OCI-LY1 (cell line): ENCODE results near the gene MAML1.

Source experiments
- H2AFZ ChIP-seq: fragments of 200-600 bp; sonication (generic), shearing (Covaris generic); 2 replicates; pipeline ENCODE4 v1.6.0; 2014; ENCODE audit warnings: antibody characterized with exemption, mild to moderate bottlenecking, low read length
- H3F3A ChIP-seq: fragments of 200-600 bp; sonication (generic), shearing (Covaris generic); 2 replicates; pipeline ENCODE4 v1.6.0; 2014; ENCODE audit warnings: mild to moderate bottlenecking, antibody characterized with exemption, low read length, moderate library complexity; ENCODE audit not compliant: insufficient read depth
- H3K27ac ChIP-seq: fragments of 200-600 bp; sonication (generic); 2 replicates; pipeline ENCODE4 v1.5.1; 2014; ENCODE audit warnings: low read length, mixed run types, mild to moderate bottlenecking, low read depth; ENCODE audit not compliant: poor library complexity, severe bottlenecking
- H3K27me3 ChIP-seq: fragments of 200-600 bp; sonication (generic); 2 replicates; pipeline ENCODE4 v1.6.0; 2014; ENCODE audit warnings: antibody characterized with exemption, mild to moderate bottlenecking, low read length, moderate library complexity; ENCODE audit not compliant: insufficient read depth
- H3K36me3 ChIP-seq: fragments of 200-600 bp; sonication (generic); 2 replicates; pipeline ENCODE4 v1.6.1; 2014; ENCODE audit warnings: mild to moderate bottlenecking, antibody characterized with exemption, low read length, moderate library complexity, mixed read lengths; ENCODE audit not compliant: insufficient read depth
- H3K4me1 ChIP-seq: fragments of 200-600 bp; sonication (generic); 2 replicates; pipeline ENCODE4 v1.5.1; 2014; ENCODE audit warnings: mild to moderate bottlenecking, low read length, moderate library complexity; ENCODE audit not compliant: insufficient read depth, severe bottlenecking
- H3K4me2 ChIP-seq: fragments of 200-600 bp; sonication (generic), shearing (Covaris generic); 2 replicates; pipeline ENCODE4 v1.6.1; 2014; ENCODE audit warnings: low read length
- H3K4me3 ChIP-seq: fragments of 200-600 bp; sonication (generic); 2 replicates; pipeline ENCODE4 v1.5.1; 2014; ENCODE audit warnings: low read length, low read depth, mild to moderate bottlenecking, mixed read lengths; ENCODE audit not compliant: poor library complexity, severe bottlenecking
- H3K79me2 ChIP-seq: fragments of 200-600 bp; shearing (Covaris generic); 2 replicates; pipeline ENCODE4 v1.6.1; 2016; ENCODE audit warnings: mixed run types, low read length, mixed read lengths; ENCODE audit not compliant: insufficient read depth
- H3K9ac ChIP-seq: fragments of 200-600 bp; sonication (generic), shearing (Covaris generic); 2 replicates; pipeline ENCODE4 v1.6.1; 2014; ENCODE audit warnings: mild to moderate bottlenecking, low read length, mixed read lengths
- H3K9me2 ChIP-seq: fragments of 200-600 bp; sonication (generic), shearing (Covaris generic); 2 replicates; pipeline ENCODE4 v1.6.1; 2014; ENCODE audit warnings: low read depth, mild to moderate bottlenecking, low read length, mixed read lengths
- H3K9me3 ChIP-seq: fragments of 200-600 bp; shearing (Covaris generic); 2 replicates; pipeline ENCODE4 v1.6.1; 2014; ENCODE audit warnings: low read length, mixed read lengths
- H4K20me1 ChIP-seq: fragments of 200-600 bp; sonication (generic), shearing (Covaris generic); 2 replicates; pipeline ENCODE4 v1.6.0; 2016; ENCODE audit warnings: mild to moderate bottlenecking, low read length; ENCODE audit not compliant: insufficient read depth
- EZH2 ChIP-seq: fragments of 200-600 bp; sonication (generic), shearing (Covaris generic); IDR thresholded peaks from 2 replicates; pipeline ENCODE4 v1.8.0; 2017; ENCODE audit warnings: borderline replicate concordance, mixed run types, mild to moderate bottlenecking, antibody characterized with exemption, low read length, moderate library complexity, mixed read lengths
- TF ChIP-seq, protein P1 (sequence below): fragments of 200-600 bp; sonication (generic), shearing (Covaris generic); IDR thresholded peaks from 2 replicates; pipeline ENCODE4 v1.5.1; 2017; ENCODE audit warnings: mild to moderate bottlenecking, antibody characterized with exemption, low read length, moderate library complexity, mixed read lengths

The MAML1 gene

DNA sequence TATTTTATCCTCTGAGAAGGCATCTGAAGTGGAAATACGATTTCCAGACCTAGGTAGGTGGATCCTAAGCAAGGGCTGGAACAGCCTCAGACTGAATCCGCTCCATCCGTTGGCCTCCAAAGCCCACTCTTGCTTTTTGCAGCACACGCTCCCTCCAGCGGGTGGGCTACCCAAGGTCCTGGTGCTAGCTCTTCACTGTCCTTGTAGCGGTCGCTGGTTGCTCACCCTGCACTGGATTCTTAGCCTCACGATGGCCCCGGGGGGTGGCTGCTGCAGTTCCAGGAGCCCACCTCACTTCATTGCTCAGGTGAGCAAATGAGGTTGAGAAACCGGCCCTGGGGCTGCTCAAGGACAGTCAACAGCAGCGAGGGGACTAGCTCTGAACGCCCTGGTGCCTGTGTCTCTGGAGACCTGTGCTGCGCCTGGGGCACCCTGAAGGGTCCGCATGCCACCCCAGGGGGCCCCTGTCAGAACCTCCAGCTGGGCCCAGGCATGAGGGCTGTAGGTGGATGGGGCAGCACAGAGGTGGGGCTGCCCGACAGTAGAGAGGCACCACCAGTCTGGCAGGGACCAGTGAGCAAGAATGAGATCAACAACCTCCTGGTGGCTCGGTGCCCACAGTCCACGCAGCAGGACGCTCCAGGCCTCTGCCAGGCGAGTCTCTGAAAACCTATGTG is 69.7 kb downstream of the MAML1 start:
- TF ChIP-seq EZH2, result no peak
- TF ChIP-seq, protein P1, sequence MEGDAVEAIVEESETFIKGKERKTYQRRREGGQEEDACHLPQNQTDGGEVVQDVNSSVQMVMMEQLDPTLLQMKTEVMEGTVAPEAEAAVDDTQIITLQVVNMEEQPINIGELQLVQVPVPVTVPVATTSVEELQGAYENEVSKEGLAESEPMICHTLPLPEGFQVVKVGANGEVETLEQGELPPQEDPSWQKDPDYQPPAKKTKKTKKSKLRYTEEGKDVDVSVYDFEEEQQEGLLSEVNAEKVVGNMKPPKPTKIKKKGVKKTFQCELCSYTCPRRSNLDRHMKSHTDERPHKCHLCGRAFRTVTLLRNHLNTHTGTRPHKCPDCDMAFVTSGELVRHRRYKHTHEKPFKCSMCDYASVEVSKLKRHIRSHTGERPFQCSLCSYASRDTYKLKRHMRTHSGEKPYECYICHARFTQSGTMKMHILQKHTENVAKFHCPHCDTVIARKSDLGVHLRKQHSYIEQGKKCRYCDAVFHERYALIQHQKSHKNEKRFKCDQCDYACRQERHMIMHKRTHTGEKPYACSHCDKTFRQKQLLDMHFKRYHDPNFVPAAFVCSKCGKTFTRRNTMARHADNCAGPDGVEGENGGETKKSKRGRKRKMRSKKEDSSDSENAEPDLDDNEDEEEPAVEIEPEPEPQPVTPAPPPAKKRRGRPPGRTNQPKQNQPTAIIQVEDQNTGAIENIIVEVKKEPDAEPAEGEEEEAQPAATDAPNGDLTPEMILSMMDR, result no peak
- Histone ChIP-seq H3K4me1 (peaks cover 9% of the 10 kb centered on the region), H3K4me2 (no peak overlapping the region), H3K9me2 (no peaks in the 10 kb centered on the region), H3K79me2 (no peaks in the 10 kb centered on the region), H4K20me1 (no peaks in the 10 kb centered on the region), H3K27ac (no peak overlapping the region), H2AFZ (no peak overlapping the region), H3K9me3 (no peaks in the 10 kb centered on the region), H3F3A (no peaks in the 10 kb centered on the region), H3K36me3 (peaks cover 5% of the 10 kb centered on the region), H3K9ac (no peak overlapping the region), H3K4me3 (no peak overlapping the region), H3K27me3 (no peaks in the 10 kb centered on the region)

DNA sequence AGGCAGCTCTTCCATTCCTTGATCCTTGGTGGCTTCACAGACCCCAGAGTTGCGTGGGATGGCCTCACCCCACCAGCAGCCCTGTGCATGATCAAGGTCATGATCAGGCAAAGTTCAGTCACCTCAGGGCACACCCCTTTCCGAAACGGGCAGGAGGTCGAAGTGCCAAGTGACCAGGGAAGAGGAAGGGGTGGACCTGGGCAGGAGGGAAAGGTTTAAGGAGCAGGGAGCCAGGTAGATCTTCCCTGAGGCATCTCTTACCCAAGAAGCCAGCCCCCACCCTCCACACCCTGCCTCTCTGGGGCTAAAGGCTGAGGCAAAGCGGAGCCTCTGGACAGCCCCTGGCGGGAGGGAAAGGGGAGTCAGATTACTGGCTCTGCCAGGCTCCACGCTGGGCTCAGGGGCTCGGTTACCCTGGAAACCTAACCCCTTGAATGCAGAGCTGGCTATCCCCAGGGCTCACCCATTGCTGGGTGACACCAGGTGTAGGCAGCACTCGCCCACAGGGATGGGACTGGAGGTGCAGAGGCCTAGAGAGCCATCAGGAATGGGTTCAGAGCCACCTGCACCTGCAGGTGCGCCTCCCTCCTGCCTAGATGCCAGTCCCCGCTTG is 70.4 kb downstream of the MAML1 start:
- H3K27ac ChIP-seq, result no peak overlapping the region
- no peak overlapping the region for H3K9ac ChIP-seq
- no peaks in the 10 kb centered on the region for H3K9me2 ChIP-seq
- H3K36me3 ChIP-seq, result peaks cover 5% of the 10 kb centered on the region
- H3K79me2 ChIP-seq, result no peaks in the 10 kb centered on the region
- H3K27me3 ChIP-seq, result no peaks in the 10 kb centered on the region
- no peaks in the 10 kb centered on the region for H3K9me3 ChIP-seq
- no peak overlapping the region for H3K4me3 ChIP-seq
- peaks cover 13% of the 10 kb centered on the region for H3K4me1 ChIP-seq
- no peaks in the 10 kb centered on the region for H4K20me1 ChIP-seq
- TF ChIP-seq, protein P1, result no peak
- TF ChIP-seq EZH2, result no peak
- no peak overlapping the region for H2AFZ ChIP-seq
- H3K4me2 ChIP-seq, result no peak overlapping the region
- no peaks in the 10 kb centered on the region for H3F3A ChIP-seq

DNA sequence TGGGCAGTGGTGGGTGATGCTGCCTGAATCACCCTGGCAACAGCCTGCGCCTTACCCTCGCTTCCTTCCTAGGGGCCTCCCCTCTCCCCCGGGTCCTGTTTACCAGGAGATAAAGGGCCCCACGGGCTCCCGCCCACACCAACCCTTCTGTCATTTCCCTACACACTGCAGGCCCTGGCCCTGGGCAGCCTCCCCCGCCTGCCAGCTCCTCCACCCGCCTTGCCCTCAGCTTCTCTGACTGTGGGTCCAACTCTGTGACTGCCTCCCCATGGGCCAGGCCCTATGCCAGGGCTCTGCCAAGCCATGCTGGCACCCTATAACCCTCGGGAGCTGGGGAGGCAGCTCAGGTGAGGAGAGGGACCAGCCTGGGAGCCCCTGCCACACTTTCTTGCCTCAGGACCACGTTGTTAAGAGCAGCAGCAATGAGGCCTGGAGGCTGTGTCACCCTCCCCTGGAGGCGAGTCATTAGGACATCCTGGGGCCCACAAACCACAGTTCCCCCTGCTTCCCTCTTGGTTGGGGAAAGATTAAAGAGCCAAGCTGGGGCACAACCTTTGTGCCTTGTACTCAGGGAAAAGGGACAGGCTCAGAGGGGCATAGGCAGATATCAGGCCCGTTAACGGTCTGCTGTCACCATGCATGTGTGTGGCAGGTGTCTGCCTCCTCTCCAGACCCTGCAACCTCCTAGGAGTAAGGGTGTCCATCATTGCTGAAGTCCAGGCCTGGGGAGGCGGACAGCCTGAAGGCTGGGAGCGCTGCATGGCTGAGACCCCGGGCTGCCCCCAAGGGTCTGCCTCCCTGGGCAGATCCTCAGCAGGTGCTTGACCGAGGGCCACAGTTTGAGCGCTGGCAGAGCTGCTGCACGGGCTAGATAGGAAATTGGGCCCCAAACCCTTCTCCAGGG is 71.3 kb downstream of the MAML1 start:
- Histone ChIP-seq H3K9me2 (no peaks in the 10 kb centered on the region), H3K9ac (no peak overlapping the region), H3K9me3 (no peaks in the 10 kb centered on the region), H3K4me2 (no peak overlapping the region), H3K4me1 (peaks cover 15% of the 10 kb centered on the region), H3K79me2 (no peaks in the 10 kb centered on the region), H4K20me1 (no peaks in the 10 kb centered on the region), H2AFZ (no peak overlapping the region), H3K27ac (no peak overlapping the region), H3K36me3 (peaks cover 5% of the 10 kb centered on the region), H3F3A (no peaks in the 10 kb centered on the region), H3K27me3 (no peaks in the 10 kb centered on the region), H3K4me3 (no peak overlapping the region)
- TF ChIP-seq, protein P1, result no peak
- no peak for TF ChIP-seq EZH2
